Measurements from ENCODE around the gene PTRHD1. TPM values are rescaled to one million over a fixed set of nuclear protein-coding genes. Genes with fewer than 3 reads are reported as not detected.

Gene PTRHD1
- total and polyA plus RNA-seq, 2 of the 8 experiments (the other 6 are each of a cell fraction or from before 2014, with no cell fraction given), result 46.2 to 91.9 TPM

DNA sequence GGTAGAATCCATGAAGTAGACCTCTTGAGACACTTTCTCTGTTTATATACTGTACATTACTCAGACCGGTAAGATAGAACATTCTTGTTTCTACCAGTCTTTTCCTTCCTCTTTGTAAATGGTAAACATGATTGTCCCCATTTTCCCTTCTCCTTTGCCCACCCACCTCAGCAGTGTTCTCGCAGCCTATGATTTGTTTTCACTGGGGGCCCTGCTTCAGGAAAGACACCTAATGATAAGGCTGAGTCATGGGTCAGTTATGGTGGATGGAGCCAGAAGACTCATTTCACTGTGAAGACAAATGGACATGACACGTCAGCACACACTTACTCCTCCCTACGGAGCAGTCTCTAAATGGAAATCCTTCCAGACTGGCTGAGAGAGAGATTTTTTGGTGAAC lies 23.7 kb upstream of the PTRHD1 start (continued):
- TF ChIP-seq EP300 (IDR thresholded peaks at IDR 0.05; ENCODE audit: borderline replicate concordance in 1 of 2, low read depth in 2 of 2, low read length in 2 of 2), result no peak
- no peak for TF ChIP-seq NRF1 (IDR thresholded peaks at IDR 0.05; ENCODE audit: low read depth, low read length)
- no peak for TF ChIP-seq CTBP2 (IDR thresholded peaks at IDR 0.05; ENCODE audit: borderline replicate concordance, insufficient read depth, insufficient read length, low read length)
- no peak for TF ChIP-seq SIRT6 (IDR thresholded peaks at IDR 0.05; ENCODE audit: low read length)
- no peak for TF ChIP-seq EZH2 (IDR thresholded peaks at IDR 0.05; ENCODE audit: low read depth, low read length, severe bottlenecking)
